ENCODE data around the gene CAPZB.

Gene CAPZB

GRCh38 chr1:19375631-19376400 is 109.5 kb downstream of the CAPZB start:
- DNase-seq (ENCODE audit: extremely low spot score, insufficient read length, low read depth), result no peak
- no peak for FAIRE-seq

- FAIRE-seq (no peak), DNase-seq (ENCODE audit: extremely low spot score, insufficient read length, low read depth) (no peak)
Observed at GRCh38 chr1:19374926-19375325, 110.4 kb downstream of the CAPZB start.

DNA sequence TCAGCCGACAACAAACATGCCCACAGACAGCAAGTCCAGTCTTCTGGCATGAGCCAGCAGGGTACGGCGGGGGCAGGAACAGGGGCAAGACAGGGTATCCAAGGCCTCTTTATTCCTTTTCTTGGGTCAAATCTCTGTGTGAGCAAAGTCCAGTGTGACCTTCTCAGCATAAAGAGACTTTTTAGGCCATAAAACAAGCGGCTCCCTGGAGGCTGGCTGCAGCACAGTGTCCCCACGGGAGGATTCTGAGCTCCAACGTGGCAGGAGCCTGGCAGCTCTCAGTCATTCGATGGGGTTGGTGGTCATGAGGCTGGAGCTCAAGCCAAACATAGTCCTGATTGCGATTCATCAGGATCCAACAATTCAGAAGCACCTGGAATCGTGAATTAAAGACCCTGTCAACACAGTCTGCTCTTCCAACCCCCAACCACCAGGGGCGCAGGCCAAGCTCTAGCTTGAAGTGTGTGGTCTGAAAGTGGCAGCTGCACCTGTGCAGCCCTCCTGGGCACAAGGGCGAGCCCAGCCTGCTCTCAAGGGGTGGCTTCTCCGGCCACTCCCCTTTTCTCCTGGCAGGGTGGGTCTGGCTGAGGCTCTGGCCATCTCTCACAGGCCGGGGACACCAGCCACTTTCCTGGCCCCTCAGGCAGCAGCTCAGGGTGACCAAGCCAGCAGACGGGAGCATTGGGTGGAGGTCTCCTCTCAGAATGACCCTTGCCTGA is 111.1 kb downstream of the CAPZB start:
- FAIRE-seq (no peak), DNase-seq (ENCODE audit: extremely low spot score, insufficient read length, low read depth) (no peak)

- DNase-seq (ENCODE audit: extremely low spot score, insufficient read length, low read depth) (no peak), FAIRE-seq (no peak)
Observed at GRCh38 chr1:19373211-19374082, 111.9 kb downstream of the CAPZB start.

DNA sequence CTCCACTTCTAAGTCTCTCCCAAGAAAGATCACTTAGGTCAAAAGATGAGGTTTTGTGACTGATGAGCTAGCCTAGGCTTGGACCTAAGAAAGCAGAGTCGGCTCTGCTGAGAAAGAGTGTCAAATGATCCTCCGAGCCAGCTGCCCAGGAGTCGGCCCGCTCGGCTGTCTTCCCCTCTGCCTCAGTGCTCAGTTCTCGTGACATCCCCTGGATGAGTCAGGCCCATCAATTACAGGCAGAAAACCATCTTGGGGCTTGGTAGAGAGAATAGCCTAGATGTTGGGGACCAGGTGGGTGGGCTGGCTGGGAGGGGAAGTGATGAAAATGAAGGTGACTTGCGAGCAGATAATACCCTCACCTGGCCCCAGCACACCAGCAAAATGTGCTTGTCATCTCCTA is 112.7 kb downstream of the CAPZB start:
- FAIRE-seq (no peak), DNase-seq (ENCODE audit: extremely low spot score, insufficient read length, low read depth) (no peak)

GRCh38 chr1:19372136-19372514 is 113.2 kb downstream of the CAPZB start:
- FAIRE-seq (no peak), DNase-seq (ENCODE audit: extremely low spot score, insufficient read length, low read depth) (no peak)

DNA sequence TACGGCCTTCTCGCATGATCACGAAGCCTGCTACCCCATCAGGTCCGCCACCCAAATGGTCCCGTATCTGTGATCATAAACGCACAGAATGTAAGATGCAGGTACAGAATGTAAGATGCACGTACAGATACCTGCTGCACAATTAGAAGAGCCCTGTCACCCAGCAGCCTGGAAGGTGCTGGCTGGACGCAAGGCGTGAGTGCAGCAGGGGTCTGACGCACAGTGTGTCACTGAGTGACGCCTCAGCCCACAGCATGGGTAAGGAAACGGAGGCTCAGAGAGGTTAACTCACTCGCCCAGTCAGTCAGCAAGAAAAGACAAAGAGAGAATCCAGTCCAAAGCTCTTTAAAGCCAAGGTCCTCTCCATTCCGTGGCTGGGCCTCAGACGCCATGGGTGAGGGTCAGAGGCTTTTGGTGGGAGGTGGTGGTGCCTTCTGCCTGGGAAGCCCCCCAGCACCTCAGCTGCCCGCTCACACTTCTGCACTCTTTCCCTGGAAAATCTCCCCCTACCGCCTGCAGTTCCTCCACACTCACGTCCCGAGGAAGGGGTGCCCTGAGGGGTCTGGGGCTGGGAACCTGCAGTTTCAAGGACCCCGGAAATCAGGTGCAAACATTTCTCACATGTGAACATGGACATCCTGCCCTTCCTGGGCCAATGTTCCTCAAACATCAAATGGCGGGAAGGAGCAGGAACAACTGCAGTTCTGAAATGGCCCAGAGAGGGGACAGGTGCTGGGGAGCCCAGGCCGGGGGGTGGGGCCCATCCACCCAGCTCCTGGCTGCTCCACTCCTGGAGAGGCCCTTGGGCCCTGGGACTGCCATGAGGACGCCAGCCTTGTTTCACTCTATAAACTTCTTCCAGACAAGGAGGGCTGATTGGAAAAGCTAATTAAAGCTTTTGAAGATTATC is 113.9 kb downstream of the CAPZB start:
- FAIRE-seq (no peak), DNase-seq (ENCODE audit: extremely low spot score, insufficient read length, low read depth) (no peak)

GRCh38 chr1:19370453-19371170 is 114.7 kb downstream of the CAPZB start:
- DNase-seq (ENCODE audit: extremely low spot score, insufficient read length, low read depth) (no peak), FAIRE-seq (no peak)

DNA sequence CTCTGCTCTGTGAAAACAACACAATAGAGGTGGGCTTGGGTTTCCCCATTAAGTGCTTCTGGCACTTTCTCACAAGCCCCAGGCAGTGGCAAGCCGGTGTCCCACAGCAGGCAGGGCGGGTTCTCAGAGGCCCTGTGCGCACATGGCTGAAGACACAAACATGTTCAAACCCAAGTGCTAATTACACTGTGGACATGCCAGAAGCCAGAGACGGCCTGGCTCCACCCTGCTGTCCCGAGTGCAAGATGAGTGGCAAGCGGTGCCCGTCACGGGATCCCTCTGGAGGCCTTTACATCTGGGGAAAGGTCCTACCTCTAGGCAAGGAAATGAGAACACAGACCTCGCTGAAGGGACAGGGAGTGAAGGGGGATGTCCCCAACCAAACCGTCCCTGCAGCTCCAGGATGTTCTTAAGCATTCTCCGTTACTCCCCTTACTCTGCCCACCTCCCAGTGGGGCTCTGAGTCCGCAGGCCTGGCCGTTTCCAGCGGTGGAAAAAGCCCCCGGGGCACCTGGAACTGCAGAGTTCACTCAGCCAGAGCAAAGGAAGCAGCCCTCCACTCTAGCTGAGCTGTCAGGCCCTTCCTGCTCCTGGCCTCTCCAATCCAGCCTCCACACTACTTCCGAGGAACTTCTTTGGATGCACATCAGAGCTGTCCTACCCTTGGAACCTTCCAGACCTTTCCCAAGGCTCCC is 115.8 kb downstream of the CAPZB start:
- FAIRE-seq, result no peak

GRCh38 chr1:19368964-19369363 is 116.4 kb downstream of the CAPZB start:
- DNase-seq (ENCODE audit: extremely low spot score, insufficient read length, low read depth), result no peak
- FAIRE-seq, result no peak

More for the DNA sequence above, 115.8 kb downstream of the CAPZB start:
- DNase-seq (ENCODE audit: extremely low spot score, insufficient read length, low read depth), result no peak

- no peak for FAIRE-seq
- no peak for DNase-seq (ENCODE audit: extremely low spot score, insufficient read length, low read depth)
Observed at GRCh38 chr1:19368050-19368449, 117.3 kb downstream of the CAPZB start.

GRCh38 chr1:19367584-19368041 is 117.7 kb downstream of the CAPZB start:
- FAIRE-seq (no peak), DNase-seq (ENCODE audit: extremely low spot score, insufficient read length, low read depth) (no peak)

- DNase-seq (ENCODE audit: extremely low spot score, insufficient read length, low read depth) (no peak), FAIRE-seq (no peak)
Observed at GRCh38 chr1:19366599-19367536, 118.5 kb downstream of the CAPZB start.

DNA sequence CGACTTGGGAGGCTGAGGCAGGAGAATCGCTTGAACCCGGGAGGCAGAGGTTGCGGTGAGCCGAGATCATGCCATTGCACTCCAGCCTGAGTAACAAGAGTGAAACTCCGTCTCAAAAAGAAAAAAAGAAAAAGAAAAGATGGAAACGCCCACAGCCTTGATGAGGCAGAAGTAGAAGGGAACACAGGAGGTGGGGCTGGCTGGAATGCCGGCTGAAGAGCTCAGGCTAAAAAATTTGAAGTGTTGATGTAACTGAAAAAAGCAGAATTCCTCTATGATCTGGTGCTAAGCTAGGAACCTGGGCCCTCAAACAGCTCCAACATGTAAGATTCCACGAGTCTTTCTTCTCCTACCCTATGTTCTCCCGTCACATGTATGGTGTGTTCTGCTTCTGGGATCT is 119.6 kb downstream of the CAPZB start:
- DNase-seq (ENCODE audit: extremely low spot score, insufficient read length, low read depth) (no peak), FAIRE-seq (no peak)

- no peak for DNase-seq (ENCODE audit: extremely low spot score, insufficient read length, low read depth)
- no peak for FAIRE-seq
Observed at GRCh38 chr1:19363536-19364152, 121.7 kb downstream of the CAPZB start.

DNA sequence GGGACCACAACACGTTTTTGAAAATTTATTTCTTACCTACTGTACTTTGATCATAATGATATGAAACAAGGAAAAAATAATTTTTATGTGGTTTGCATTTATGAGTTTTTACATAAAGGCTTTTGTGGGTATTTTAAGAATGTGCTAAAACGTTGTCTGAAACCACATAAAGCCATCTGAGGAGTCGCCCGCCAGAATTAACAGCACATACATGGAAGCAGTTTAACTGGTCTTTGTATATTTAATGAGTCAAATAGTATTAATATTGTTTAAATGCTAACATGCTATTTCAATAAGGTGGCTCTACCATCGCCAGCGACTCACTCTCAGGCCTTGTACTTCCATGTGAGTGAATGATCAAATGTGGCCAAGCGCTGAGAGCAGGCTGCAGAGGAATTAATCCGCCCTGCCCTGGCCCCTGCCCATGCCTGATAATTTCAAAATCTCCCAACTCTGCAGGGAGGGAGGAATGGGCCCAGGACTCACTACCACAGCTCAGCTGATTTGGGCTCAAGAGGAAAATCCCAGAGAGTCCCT is 123.7 kb downstream of the CAPZB start:
- DNase-seq (ENCODE audit: extremely low spot score, insufficient read length, low read depth), result no peak
- FAIRE-seq, result no peak
